NCI-H2171 (cell line): ENCODE results near the gene PGM5.

ENCODE experiments used
- DNase-seq: peaks from one replicate; lab custom pipeline; 2025; lab: John Stamatoyannopoulos, UW

Gene PGM5

DNA sequence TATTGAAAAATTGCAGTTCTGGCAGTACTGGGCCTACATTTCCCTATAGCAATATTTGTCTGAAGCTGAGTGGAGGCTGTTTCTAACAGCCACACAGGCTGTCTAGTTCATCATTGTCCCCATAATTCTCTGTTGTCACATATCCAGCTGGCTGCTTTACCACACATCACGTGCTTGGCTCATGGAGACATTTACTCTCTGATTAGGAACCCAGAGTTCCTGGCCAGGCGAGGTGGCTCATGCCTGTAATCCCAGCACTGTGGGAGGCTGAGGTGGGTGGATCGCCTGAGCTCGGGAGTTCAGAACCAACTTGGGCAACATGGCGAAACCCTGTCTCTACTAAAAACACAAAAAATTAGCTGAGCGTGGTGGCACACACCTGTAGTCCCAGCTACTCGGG lies 81.4 kb downstream of the PGM5 start:
- no peak for DNase-seq

- no peak for DNase-seq
These were observed 87.2 kb downstream of the PGM5 start for GRCh38 chr9:68443624-68444023.

DNA sequence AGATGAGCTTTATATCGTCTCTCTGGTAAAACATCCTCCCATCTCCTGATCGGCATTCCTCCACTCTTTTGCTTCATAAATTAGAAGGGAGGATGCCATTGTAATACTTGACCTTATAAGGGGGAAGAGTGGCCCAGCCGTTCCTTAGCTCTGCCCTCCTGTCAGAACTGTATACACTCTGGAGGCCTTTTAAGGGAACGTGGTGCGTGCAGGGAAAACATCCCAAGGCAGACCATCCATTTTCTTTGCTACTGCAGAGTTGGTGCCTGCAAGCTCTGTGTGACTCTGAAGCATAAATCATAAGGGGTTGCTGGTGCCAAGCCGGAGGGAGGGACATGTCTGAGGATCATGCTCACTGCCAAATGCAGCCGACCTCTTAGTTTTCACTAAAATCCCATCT lies 90.4 kb downstream of the PGM5 start:
- DNase-seq = no peak

DNA sequence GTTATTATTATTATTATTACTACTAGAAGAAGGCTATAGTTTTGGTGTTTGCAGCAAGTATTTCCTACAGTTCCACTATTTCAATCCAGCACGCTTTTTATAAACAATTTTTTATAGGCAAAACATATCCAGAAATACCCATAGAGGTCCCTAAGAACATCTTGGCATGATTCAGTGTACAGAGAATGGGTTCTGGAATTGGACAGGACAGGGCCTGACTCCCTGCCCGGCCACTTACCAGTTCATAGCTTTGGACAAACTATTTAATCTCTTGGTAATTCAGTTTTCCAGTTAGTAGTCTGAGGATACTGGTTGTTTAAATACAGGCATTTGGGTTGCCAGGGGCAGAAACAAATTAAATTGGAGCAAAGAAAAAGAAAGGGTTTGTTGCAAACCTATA lies 91.2 kb downstream of the PGM5 start:
- no peak for DNase-seq

GRCh38 chr9:68454579-68455334 lies 98.3 kb downstream of the PGM5 start:
- DNase-seq = no peak

- no peak for DNase-seq
These were observed 99.0 kb downstream of the PGM5 start for GRCh38 chr9:68455451-68455850.

DNA sequence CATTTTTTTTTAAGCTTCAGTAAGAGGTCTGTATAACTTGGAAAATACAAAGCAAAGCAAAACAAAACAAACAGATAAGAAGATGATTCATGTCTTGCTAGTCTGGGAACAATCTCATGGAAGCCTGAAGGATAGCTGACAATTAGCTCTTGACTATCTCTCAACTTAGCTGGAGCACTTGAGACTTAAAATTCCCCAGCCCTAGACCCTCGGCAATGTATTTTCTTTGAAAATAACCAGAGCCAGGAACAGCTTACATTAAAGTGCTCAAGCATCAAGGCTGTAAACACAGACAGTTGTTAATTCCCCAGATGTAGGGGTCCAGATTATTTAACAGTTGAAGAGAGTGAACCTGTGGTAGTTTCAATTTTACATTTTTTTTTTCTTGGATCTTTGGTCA lies 101.4 kb downstream of the PGM5 start:
- DNase-seq = no peak

DNA sequence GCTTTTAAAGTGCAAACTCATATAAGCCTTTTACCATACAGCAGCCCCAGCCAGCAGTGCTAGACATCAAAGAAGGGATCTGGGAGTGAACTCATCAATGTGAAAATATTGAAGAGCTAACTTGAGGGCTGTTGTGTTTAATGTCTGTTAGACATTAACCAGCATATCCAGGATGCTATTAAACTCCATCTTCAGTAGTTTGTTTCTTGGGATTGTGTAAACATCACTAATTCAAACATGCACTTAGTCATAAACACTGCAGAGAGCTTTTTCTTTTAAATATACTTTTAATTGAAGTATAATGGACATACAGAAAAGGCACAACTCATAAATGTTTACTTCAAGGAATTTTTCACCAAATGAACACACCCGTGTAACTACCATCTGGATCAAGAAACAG lies 102.5 kb downstream of the PGM5 start:
- no peak for DNase-seq

DNA sequence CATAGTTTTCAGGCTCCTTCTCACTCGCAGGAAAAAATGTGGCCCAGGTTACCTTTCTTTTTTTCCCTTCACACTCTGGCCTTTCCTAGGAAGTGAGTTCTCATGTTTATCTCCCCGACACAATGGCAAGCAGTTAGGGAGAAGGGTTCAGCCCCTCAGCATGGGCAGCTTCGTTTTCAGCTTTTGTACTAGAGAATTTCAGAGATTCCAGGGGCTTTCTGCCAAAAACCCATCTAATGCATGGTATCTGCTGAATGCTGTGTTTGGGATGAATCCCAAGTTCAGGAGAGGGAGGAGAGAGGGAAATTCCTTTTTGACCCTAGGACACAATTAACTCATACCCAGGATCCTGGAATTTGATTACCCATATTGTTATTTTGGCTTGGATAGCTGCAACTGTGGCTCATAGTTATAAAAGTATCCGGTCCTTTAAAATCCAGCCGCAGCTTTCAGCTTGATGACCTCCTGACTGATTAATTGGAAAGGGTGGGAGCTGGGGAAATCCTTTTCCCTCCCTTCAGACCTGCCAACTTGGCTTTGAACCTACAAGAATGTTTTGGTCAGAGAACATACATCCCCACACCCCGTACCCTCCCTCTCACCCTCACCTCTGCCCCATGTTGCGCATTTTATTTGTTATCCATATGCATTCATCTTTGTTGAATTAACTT lies 105.8 kb downstream of the PGM5 start:
- DNase-seq = no peak

DNA sequence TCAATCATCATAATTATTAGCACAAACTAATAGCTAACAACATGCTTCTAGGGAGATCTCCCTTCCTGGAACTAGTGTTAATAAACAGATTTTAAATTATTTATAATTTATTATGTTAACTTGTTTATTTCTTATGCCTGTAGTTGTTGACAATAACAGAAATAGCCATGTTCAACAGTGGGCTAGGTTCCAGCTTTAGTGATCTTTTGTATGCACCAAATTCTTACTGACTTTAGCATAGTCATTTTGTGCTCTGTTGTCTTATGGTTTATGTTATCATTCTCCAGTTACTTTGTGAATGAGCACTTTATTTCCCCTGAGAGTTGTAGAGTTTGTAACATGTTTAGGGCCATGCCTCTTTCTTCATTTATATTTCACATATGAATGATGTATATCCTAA lies 113.7 kb downstream of the PGM5 start:
- DNase-seq = no peak

DNA sequence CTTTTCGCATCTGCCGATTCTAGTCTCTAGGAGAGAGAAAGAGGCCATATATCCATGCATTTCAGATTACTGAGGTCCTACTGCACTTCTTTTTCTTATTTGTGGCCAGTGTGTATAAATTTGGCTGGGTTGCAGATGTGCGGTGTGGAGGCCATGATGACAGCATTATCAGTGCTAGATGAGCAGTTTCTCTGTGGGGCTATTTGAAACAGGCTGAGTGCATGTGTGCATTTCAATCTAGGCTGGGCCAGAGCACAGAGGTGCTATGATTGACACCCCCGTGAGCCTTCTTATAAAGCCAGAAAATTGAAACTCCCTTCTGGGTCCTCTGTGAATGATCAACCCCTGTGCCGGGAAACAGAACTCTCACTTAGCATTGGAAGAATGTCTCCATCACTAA lies 114.2 kb downstream of the PGM5 start:
- DNase-seq = no peak

DNA sequence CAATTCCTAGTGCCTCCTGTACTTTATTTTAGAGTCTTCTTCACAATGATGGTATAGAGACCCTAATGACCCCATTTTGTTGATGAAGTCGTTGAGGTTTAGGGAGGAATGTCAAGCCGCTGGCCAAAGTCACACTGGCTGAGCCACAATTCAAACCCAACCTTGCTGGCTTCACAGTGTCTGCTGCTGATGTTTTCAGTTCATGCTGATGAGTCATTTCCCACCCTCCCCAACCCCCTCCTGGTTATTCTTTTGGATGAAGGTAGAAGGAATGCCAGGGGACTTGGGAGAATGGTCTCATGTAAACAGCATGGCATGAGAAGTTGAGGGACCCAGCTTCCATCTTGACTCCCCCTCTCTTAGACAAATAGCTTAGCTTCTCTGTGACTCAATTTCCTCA lies 115.7 kb downstream of the PGM5 start:
- no peak for DNase-seq

GRCh38 chr9:68473790-68474189 lies 117.4 kb downstream of the PGM5 start:
- DNase-seq = no peak

DNA sequence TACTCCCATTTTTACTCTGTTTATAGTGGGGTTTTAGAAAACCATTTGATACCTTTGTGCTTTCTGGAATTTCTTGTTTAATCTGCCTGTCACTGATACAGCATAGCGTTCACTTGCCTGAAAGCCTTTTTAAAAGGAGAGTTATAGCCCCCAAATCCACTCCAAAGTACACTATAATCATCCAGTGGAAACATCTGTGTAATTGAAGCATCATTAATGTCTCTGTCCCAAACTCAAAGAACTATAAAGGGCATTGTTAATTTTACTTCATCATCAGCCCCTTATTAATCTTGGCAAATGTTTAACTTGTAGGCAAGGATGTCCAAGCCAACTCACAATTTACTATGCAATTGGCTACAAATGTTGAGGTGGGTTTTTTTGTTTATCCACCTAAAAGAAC lies 120.0 kb downstream of the PGM5 start:
- DNase-seq = no peak

- DNase-seq = no peak
These were observed 120.4 kb downstream of the PGM5 start for GRCh38 chr9:68476847-68477246.

GRCh38 chr9:68480807-68481206 lies 124.4 kb downstream of the PGM5 start:
- no peak for DNase-seq

DNA sequence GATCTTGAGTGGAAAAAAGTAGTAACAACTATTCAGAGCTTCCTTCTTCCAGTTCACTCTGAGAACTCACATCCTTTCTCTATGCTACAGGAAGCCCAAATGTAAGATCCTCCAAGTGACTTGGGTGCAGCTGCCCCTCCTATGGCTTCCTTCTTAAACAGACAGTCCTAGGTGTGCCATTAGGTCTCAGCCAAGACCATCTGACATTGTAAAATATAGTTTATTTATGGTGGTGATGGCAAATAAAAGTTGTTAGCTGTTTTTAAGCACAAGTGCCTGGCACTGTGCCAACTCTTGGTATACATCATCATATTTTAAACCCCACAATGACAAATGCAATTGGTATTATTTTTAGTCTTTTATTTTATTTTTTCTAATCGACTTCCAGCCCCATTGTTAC lies 126.1 kb downstream of the PGM5 start:
- no peak for DNase-seq

GRCh38 chr9:68488126-68488525 lies 131.7 kb downstream of the PGM5 start:
- no peak for DNase-seq

DNA sequence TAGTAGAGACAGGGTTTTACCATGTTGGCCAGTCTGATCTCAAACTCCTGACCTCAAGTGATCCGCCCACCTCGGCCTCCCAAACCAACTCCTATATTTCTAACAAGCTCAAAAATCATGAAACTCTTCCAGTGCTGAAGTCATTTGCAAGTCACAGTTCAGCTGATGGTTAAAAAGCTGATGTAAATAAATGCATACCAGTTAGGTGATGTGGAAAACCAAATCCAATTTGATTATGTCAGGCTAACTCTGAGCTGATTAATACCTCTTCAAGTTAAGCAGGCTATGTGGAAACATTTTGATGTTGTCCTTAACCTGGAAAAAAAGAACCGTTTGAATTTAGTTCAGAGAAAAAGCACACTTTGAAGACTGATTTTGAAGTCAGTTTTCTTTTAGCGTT lies 133.2 kb downstream of the PGM5 start:
- DNase-seq = no peak

DNA sequence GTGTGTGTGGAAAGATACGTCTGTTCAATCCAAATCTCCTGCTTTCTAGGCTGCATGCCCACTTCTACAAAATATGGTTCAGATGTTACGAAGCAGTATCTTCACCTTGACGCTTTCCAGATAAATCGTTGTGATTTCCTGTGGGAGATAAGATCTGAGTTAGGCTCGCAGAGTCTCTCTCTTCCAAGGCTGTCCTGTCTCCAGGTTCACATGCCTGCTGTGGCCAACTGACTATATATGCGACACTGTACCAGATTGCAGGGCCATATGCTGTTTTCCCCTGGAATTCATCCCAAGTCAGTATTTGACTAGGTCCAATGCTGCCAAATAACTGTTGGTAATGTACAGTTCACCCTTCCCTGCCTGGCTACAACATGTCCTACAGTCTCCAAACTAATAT lies 136.4 kb downstream of the PGM5 start:
- DNase-seq = peak; percentile 19

- no peak for DNase-seq
These were observed 137.1 kb downstream of the PGM5 start for GRCh38 chr9:68493541-68493940.

DNA sequence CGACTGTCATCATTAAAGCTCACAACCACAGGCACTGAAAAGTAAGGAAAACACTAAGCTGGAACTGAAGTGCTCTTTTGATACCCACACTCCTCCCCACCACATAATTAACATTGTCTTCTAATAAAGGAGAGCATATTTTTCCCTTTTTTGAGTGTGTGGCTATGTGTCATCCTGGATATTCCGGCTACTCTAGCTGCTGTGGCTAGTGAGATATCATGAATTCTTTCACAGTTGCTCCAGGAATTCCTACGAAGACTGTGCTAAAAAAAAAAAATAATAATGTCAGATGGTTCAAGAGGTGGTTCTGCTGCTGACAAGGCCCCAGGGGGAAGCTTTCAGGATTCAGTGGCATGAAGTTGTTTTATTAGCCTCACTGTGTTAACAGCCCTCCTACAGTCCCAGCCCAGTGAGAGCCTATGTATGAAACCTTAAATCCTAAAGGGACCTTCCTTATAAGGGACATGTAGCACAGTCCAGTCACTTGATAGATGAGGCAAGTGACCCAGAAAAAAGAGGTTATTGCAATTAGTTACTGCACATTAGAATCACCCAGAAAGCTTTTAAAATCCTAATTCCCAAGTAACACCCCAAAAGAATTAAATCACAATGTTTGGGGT lies 137.7 kb downstream of the PGM5 start:
- DNase-seq = no peak

DNA sequence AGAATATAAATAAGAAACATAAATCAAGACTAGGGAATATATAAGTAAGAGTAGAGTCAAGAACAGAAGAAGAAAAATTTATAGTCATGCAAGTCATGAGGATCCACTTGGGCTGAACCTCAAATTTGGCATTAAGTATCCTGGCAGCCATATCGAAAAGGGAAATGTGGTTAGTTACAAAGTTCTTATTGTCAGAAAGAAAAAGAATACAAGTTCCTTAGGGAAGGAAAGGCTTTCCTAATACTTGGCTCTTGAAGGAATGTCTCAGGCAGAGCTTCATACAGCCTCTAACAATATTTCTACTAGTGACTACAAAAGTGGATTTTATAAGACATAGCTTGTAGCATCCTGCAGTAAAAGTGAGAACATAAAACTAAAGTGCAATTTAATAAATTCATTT lies 138.8 kb downstream of the PGM5 start:
- DNase-seq = no peak

GRCh38 chr9:68496356-68496755 lies 139.9 kb downstream of the PGM5 start:
- no peak for DNase-seq
